NCI-H526 (cell line): ENCODE results near the gene ATAT1.
A peak's percentile ranks its signal among the peaks of the same experiment; 100 is the strongest.
"Not testable (repeated sequence)": the region's sequence is repeated elsewhere in the genome, so short reads cannot be mapped to it uniquely, and the experiment has no call there.

Experiments
- DNase-seq, 2 experiments: peaks; one replicate each; lab custom pipeline; 2025; lab: John Stamatoyannopoulos, UW

The ATAT1 gene

DNA sequence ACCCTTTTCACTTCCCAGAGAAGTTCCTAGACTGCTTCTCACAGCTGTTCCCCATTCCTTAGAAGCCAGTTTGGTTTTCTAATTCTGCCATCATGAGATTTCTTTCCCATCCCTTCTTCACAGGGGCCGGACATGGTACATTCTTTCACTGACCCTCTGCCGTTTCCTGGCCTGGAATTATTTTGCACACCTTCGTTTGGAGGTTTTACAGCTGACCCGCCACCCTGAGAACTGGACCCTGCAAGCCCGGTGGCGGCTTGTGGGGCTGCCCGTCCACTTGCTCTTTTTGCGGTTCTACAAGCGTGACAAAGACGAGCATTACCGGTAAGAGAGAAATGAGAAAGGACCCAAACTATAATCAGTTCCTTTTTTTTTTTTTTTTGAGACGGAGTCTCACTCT lies 24.5 kb downstream of the ATAT1 start:
- no peak for DNase-seq

DNA sequence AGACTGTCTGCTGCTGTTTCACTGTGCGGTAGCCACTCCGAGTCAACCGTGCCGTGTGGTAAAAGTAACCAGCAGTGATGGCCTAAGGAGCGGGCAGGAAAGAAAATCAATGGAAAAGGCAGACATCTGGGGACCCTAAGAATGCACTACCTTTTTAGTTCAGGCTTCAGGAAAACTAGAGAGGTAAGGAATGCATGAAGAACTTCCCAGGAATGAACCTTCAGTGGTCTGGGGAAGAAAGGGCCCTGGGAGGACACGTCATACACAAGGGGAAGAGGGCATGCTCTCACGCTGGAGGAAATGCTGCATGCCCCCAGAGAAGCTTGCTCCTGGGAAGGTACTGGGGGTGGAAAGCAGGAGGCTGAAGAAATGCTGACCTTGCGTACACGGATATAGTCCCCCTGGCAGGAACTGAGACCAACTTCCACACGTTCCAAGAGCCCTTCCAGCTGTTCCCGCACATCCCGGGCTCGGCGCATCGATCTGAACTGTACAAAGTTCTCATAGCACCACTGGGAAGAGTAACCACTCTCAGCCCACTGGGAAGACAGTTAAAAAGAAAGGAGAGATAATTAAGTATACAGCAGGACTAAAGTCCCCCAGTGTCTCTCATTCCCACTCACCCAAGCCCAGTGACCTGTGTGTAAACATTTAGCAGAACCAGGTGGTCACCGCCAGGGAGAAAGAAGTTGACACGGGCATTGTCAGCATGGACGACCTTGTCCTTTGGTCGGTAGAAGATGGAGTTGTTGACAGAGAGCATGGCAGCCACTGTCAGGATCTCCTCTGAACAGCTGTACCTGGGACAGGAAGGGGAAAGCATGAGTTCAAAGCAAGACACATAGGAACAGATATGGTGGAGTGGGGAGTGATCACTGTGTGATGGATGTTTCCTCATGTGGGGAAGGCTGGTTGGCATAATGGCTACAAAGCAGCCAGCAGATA lies 28.4 kb downstream of the ATAT1 start:
- DNase-seq, result no peak

DNA sequence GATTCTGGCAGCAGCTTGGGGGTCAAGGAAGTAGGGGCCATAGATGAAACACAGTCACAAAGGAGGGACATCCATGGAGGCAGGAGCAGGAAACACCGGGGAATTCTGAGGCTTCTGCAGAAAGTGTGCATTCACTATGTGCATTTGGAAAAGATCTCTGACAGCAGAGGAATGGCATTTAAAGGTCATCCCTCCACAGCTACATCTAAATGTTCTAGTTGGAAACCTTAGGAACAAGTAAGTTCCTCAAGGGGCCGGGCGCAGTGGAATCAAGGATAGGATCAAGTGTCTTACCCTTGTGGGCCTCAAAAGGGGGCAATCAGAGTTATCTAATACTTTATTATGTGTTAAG lies 29.0 kb downstream of the ATAT1 start:
- DNase-seq, result no peak

DNA sequence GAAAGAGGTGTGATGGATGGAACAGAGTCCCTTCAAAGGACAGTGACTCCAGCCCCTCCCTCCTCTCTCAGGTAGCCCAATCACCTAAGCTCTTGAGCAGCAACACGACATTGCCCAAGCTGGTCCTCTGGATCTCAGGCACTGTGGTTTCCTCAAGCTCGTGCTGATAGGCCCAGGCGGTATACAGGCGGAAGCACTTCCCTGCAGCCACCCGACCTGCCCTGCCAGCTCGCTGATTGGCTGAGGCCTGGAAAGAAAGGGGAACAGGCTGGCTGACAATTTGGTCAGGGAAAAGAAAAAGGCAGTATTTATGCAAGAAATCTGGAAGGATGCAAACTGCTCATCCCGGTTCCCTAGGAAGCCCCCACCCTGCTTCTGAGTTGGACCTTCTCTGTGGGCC lies 29.8 kb downstream of the ATAT1 start:
- no peak for DNase-seq

DNA sequence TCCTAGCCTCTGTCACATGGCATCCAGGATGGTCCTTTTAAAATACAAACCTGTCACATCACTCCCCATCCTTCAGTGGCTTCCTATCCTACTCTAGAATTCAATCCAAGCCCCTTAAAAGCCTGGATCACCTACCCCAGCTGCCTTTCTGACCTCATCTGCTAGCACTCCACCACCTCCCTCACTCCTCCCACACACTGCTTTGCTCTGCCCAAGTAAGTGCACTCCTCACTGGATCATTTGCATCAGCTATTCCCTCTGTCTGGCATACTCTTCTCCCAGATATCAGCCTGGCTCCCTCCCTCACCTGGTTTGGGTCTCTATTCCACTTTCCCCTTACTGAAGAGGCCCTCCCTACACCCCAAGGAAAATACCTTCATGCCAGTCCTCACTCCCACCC lies 30.8 kb downstream of the ATAT1 start:
- DNase-seq, result no peak

DNA sequence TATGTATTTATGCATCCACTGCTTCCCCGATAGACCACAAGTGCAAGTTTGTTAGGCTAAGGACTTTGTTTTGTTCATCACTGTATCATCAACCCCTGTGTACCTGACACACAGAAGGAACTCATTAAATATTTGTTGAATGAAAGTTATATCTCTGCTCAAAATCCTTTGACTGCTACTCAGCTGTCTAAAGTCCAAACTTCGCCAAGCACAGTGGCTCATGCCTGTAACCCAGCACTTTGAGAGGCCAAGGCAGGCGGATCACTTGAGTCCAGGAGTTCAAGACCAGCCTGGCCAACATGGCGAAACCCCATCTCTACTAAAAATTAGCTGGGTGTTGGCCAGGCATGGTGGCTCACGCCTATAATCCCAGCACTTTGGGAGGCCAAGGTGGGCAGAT lies 31.2 kb downstream of the ATAT1 start:
- not testable (repeated sequence) for DNase-seq

DNA sequence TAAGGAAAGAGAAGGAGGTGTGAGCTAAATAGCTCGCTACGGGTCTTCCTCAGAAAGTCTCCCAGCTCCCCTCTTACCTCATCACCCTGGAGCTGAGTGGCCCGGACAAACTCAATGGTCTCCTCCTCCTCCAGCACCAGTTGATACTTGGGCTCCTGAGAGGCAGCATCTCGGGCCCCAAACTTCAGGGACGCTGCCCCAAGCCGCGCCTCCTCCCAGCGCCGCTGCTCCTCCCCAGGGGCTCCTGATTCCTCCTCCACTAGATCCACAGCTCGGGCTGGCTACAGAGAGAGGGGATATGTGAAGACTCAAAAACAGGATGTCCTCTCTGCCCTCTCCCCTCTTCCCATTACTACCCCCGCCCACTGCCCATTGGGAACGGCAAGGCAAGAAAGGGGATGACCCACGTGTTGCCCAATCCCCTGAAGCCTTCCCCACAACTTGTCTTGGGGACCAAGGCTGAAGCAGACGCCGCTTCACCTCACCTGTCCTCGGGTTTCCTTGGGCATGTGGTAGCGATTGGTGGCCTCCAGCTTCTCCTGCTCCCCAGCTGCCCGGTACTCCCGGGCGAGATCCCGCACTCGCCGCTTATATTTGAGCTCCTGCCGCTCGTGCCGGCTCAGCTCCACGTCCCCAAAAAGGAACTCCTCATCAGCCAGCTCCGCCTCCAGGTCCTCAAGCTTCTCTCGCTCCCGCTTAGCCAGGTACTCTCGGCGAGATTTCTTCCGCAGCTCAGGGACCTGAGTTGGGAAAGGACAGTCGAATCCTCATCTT lies 38.5 kb downstream of the ATAT1 start:
- DNase-seq, result no peak

DNA sequence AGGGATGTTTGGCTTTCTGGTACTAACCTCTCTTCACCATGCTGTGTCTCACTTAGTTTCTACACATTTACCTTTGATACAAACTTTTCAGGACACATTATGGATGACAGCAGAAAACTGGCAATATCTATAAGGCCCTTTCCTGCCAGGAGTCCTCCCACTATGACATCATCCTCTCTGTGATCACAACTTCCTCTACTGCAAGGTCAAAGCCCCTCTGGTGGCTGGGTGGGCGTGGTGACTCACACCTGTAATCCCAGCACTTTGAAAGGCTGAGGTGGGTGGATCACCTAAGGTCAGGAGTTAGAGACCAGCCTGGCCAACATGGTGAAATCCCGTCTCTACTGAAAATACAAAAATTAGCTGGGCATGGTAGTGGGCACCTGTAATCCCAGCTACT lies 39.6 kb downstream of the ATAT1 start:
- DNase-seq, result not testable (repeated sequence)

DNA sequence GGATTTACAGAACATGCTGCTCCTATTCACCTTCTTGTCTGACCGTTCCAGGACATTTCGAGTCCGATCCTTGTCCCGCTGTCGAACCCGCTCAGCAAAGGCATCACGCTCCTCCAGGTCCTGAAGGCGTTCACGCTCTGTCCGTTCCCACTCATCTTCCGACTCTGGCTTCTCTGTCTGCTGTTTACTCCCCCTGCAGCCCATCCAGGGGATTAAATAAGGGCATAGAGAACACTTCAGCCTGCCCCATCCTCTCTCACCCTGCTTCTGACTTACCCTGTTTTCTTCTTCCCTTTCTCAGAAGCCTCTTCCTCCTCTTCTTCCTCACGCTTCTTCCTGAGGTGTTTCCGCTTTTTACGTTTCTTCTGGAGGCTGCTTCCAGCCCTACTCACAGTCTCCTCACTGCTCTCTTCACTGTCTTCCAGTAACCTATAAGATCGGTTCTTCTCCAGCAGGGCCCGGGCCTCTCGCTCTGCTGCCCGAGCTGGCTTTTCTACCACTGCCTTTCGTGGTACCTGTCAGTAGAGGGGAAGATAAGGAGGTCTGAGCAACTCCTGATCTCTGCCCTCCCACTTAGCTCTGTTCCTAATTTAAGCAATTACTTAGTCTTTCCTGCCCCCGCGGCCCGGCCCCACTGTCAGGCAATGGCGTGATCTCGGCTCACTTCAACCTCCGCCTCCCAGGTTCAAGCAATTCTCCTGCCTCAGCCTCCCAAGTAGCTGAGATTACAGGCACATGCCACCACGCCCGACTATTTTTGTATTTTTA lies 44.3 kb downstream of the ATAT1 start:
- DNase-seq, result no peak

DNA sequence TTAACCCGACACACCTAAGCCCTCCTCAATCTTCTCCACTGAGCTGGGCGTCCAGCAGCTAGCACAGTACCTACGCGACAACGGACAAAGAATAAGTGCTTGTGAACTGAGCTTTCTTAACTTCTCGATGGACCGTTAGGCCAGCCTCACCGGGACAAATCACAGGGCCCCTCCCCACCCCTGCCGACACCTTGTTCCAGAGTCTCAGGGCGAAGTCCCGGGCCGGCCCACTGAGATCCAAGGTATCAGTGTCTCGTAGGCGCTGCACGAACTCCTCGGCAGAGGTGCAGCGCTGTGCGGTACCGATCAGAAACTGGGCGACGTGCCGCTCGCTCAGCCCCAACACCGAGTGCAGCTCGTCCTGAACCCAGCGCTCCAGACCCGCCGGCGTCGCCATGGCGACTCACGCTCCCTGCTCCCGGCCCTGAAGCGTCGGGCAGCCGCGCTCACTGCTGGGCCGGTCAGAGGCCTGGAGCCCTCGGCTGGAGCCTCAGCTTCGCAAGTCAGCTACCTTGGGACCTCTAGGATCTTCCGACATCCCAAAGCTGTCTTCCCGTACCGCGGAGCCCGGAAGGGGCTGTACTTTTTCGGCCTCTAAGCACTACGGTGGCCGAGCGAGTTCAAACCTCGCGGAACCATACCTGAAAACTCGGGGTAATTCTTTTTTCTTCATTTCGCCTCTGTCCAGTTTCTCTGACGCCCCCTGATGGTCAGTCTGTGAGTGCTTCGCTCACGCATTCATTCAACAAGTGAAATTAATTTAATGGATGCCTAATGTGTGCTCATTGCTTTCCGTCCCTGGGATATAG lies 46.0 kb downstream of the ATAT1 start, which contains the start of gene DHX16:
DHX16 (minus strand) TSS at position 562 of the 809 bp plus-strand sequence; CDS start at position 397, 165 bp downstream.
- peak; percentile 94 to 97 for DNase-seq

DNA sequence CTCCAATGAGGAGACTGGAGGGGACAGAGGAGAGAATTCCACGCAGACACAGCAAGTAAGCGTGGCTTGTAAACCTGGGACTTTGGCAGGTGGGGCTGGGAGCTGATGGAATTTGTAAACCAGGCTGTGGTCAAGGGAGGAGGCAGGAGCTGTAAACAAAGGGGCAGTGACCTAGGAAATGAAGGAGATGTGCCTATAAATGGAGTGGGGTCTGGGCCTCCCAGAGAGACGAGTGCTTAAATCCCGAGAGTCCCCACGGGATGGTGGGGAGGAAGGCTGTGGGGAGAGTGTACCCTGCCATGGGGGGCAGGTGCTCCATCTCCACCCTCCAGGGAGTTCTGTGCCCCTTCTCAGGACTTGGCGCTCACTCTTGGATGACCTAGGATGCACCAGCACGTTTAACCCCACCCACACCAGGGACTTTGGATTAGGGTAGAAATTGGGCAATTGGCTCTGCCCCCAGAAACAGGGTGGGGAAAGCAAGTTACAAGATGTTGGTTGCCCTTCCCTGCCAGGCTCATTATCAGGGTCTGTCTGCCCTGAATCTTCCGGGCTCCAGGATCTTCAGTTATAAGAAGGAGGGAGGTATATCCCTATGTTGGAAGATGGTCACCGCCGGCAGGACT lies 50.1 kb downstream of the ATAT1 start:
- DNase-seq, result no peak

DNA sequence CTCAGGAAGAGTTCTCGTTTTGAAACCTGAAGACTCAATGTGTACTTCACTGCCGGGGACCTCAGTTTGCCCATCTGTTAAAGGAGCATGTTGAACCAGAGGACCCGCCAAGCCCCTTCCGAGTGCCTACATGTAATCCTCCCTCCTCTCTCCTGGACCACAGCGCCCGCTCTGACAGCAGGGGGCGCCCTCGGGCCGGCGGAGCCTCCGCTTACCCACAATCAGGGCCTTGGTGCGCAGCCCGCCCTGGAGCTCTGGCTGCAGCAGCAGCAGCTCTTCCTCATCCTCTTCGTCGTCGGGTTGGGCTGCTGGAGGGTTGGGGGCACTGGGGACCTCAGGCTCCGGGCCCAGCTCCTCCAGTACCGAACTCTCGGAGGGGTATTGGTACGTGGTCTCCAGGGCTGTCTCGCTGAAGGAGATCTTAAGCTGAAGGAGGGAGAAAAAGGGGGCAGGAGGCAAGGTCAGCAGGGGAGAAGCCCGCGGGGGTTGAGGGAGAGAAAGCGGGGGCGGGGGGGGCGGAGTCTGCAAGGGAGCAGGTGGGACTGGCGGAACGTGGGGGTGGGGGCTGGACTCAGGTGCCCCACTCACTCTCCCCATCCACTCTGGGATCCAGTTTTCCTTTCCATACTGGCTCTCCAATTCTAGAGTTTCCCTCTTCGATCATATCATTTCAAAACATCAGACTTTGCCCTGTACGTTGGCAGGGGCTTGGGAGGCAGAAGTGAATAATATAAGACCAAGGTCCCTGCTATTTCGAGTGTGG lies 52.5 kb downstream of the ATAT1 start:
- DNase-seq, result peak; percentile 42 to 86

DNA sequence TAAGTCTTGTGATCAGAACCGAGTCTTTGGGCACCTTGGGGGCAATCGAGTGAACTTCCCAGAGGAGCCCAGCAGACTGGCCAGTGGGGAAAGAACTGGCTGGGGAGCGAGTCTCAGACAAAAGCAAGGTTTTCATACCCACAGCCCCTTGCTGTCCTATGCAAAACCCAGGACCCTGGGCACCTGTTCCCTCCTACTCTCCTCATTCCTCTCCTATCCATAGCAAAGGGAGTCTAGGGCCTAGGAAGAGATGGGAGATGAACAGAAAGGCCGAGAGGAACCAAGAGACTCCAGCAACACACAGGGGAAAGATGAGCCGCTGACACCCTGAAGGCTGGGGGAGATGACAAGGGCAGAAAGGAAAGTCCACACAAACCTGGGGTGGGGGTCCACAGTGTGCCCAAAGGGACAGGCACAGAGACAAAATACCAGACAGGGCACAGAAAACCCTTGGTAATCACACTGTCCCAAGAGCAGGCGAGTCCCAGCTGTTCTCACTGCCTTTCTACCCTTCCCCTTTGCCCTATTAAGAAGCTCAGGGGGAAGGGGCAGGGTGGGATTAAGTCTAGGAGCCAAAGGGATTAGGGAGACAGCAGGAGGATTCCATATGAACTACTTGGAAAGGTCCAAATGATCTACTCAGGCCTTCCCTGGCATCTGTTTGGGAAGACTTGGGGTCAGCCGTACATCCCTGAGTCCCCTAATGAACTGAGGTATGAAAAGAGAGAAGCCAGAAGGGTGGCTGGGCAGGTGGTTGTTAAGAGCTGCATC lies 53.3 kb downstream of the ATAT1 start:
- DNase-seq, result no peak

DNA sequence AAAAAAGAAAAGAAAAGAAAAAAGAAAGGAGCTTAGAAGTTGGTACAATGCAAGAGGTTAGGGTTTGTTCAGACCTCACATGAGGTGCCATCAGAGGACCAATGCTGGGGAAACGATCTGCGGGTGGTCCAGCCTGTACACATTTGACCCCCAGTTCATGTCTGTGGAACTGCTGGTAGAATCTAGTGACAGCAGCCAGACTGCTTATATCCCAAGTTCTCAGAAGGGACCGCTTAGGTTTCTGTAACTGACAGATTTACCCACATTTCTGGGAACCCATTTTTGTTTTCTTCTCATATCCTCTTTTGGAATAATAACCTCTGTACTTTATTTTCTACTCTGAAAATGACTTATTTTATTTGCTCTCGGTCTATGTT lies 55.1 kb downstream of the ATAT1 start:
- no peak for DNase-seq

DNA sequence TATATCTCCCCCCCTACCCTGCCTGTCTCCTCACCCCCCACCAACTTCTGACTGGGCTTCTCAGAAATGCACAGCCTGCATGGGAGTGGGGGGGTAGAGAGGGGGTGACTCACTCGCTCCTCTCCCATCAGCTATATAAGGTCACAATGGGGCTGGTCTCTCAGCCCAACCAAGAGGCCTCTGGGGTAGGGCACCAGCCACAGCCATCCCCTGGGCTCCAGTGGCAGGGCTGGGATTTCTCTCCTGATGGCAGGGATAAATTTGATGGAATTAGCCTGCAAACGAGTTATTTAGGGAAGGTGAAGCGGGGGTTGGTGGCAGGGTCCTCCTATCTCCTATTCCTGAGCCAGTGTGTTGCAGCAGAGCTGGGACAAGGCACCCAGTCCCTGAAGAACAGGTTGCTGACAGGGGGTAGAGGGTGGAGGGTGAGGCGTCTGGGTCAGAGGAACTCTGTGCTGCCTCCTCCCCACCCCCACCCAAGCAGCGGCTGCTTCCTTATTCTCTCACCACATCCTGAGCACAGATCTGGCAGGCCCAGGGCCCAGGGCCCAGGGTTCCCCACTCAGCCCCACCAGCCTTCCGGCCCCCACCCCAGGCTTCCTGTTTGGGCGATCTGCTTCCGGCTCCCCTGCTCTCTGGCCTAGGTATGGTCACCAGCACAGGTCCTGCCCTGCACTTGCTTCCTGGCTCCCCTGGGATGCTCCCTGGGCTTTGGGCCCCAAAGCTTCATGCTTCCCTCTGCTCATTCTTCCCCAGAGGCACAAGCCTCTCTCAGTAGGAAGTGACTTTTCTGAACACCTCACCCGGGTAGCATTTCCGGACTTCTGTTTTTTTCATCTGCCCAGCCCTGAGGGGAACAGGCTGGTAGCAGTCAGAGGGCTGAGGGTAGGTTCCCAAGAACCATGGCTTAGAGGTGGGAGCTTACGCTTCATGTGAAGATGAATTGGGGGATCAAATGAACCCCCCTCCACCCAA lies 55.8 kb downstream of the ATAT1 start:
- DNase-seq, result no peak

DNA sequence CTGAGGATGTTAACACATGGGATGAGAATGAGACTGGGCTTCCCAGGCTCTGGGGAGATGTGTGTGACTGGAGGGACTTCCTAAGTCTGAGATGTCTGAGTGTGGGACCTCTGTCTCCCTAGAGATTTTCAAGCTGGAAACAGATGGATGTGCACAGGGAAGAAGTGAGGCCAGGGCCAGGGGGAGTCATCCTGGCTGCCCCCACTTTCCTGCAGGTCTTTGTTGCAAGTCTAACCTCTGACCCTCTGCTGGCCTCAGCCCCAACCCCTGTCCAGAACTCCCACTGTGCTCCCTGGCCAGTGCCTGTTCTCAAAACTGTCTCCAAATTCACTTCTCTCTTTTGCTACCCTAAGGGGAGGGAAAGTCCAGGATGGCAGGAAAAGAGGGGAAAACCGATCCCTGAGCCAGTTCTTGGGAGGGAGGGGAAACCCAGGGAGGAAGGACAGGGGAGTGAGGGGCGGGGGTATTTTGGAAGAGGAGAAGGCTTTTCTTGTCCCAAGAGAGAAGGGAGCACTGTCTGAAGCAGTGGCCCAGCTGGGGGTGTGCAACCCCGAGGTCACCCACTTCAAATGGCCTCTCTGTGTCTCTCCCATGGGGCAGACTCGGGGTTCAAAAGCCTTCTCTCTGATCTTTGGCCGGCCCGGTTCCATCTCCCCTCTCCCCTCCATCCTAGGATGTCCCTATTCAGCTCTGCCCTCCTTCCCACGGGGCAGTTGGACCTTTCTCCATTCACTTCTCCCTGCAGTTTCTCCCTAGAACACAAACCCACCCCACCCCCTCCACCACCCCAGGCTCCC lies 56.7 kb downstream of the ATAT1 start:
- no peak for DNase-seq

DNA sequence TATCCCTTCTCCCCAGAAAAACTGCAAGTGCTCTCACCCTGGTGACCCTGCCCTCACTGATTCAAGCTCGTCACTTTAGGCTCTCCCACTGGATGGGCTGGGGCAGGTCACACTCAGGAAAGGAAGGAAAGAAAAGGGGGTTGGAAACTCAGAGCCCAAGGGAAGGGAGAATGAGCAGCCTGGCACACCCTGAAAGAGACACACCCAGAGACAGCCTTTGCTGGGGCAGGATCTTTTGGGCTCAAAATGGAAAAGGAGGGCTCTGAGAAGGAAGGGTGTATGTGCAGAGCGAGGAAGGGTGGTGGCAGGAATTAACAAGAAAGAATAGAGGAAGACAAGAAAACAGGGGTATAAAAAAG lies 57.3 kb downstream of the ATAT1 start:
- DNase-seq, result no peak
